ENCODE results near the gene MRGPRX2. TPM values are rescaled to one million over a fixed set of nuclear protein-coding genes. Genes with fewer than 3 reads are reported as not detected.

Gene MRGPRX2
- polyA plus RNA-seq, 3 donors = not detected

- no peaks in the 10 kb centered on the region for H3K27me3 ChIP-seq (ENCODE audit: control insufficient read depth in 2 of 2, insufficient read depth in 2 of 2, low read length in 2 of 2)
- DNase-seq = no peak
- H3K79me2 ChIP-seq (ENCODE audit: insufficient read depth, low read length) = no peaks in the 10 kb centered on the region
- no peak for TF ChIP-seq CTCF (IDR thresholded peaks at IDR 0.05)
- Mint-ChIP-seq H3K4me3 (no peak overlapping the region), H3K27me3 (ENCODE audit: low read depth in 3 of 3) (peaks cover 0 to 9% (median 3%) of the 10 kb centered on the region in 3 donors), H3K4me1 (no peaks in the 10 kb centered on the region), H3K36me3 (no peaks in the 10 kb centered on the region), H3K9me3 (peaks cover 0 to under 1% (median 0%) of the 10 kb centered on the region in 7 donors), H3K27ac (no peak overlapping the region)
- no peaks in the 10 kb centered on the region for H3K36me3 ChIP-seq (replicated peaks in 1 of 2; ENCODE audit: control insufficient read depth in 1 of 2, insufficient read depth in 2 of 2, low read length in 2 of 2)
- no CpG with 5 or more reads among the region's 6 CpGs for WGBS (ENCODE audit: insufficient coverage)
- no peak overlapping the region for H3K4me2 ChIP-seq (replicated peaks; ENCODE audit: extremely low read depth, low read length, poor library complexity, severe bottlenecking)
- no peak overlapping the region for H2AFZ ChIP-seq (ENCODE audit: insufficient read depth, low read depth, low read length, poor library complexity, severe bottlenecking)
- intact Hi-C loops (cut with micrococcal nuclease) = no loop called here
- H4K20me1 ChIP-seq (ENCODE audit: insufficient read depth, low read length) = no peaks in the 10 kb centered on the region
- H3K9ac ChIP-seq (ENCODE audit: insufficient read depth, low read length, poor library complexity, severe bottlenecking) = no peak overlapping the region
- no peaks in the 10 kb centered on the region for H3K9me3 ChIP-seq (replicated peaks in 1 of 2; ENCODE audit: control insufficient read depth in 1 of 2, insufficient read depth in 1 of 2, low read length in 2 of 2)
- H3K4me3 ChIP-seq (replicated peaks in 1 of 3; ENCODE audit: low read depth in 2 of 3, low read length in 3 of 3) = no peak overlapping the region
- H3K27ac ChIP-seq (ENCODE audit: low read depth in 1 of 2, low read length in 2 of 2) = no peak overlapping the region
- no peaks in the 10 kb centered on the region for H3K4me1 ChIP-seq (ENCODE audit: control insufficient read depth in 1 of 2, insufficient read depth in 2 of 2, low read length in 2 of 2)
Measured at GRCh38 chr11:19080579-19080993, 20.1 kb upstream of the MRGPRX2 start.

GRCh38 chr11:19079643-19080440, 19.3 kb upstream of the MRGPRX2 start:
- no peak overlapping the region for H3K4me2 ChIP-seq (replicated peaks; ENCODE audit: extremely low read depth, low read length, poor library complexity, severe bottlenecking)
- H3K79me2 ChIP-seq (ENCODE audit: insufficient read depth, low read length) = no peaks in the 10 kb centered on the region
- no peak for DNase-seq
- H4K20me1 ChIP-seq (ENCODE audit: insufficient read depth, low read length) = no peaks in the 10 kb centered on the region
- H3K27ac Mint-ChIP-seq = no peak overlapping the region
- no peaks in the 10 kb centered on the region for H3K4me1 Mint-ChIP-seq
- intact Hi-C loops (cut with micrococcal nuclease) = no loop called here
- no peak overlapping the region for H3K4me3 Mint-ChIP-seq
- no peaks in the 10 kb centered on the region for H3K9me3 Mint-ChIP-seq
- no peaks in the 10 kb centered on the region for H3K36me3 Mint-ChIP-seq
- H3K27me3 Mint-ChIP-seq (ENCODE audit: low read depth in 3 of 3) = peaks cover 0 to 9% (median 3%) of the 10 kb centered on the region in 3 donors
- H3K27me3 ChIP-seq (ENCODE audit: control insufficient read depth in 2 of 2, insufficient read depth in 2 of 2, low read length in 2 of 2) = no peaks in the 10 kb centered on the region
- WGBS (ENCODE audit: insufficient coverage) = no CpG with 5 or more reads among the region's 6 CpGs
- H3K36me3 ChIP-seq (replicated peaks in 1 of 2; ENCODE audit: control insufficient read depth in 1 of 2, insufficient read depth in 2 of 2, low read length in 2 of 2) = no peaks in the 10 kb centered on the region
- no peak overlapping the region for H3K4me3 ChIP-seq (replicated peaks in 1 of 3; ENCODE audit: low read depth in 2 of 3, low read length in 3 of 3)
- no peaks in the 10 kb centered on the region for H3K4me1 ChIP-seq (ENCODE audit: control insufficient read depth in 1 of 2, insufficient read depth in 2 of 2, low read length in 2 of 2)
- H2AFZ ChIP-seq (ENCODE audit: insufficient read depth, low read depth, low read length, poor library complexity, severe bottlenecking) = no peak overlapping the region
- no peaks in the 10 kb centered on the region for H3K9me3 ChIP-seq (replicated peaks in 1 of 2; ENCODE audit: control insufficient read depth in 1 of 2, insufficient read depth in 1 of 2, low read length in 2 of 2)
- H3K27ac ChIP-seq (ENCODE audit: low read depth in 1 of 2, low read length in 2 of 2) = no peak overlapping the region
- TF ChIP-seq CTCF (IDR thresholded peaks at IDR 0.05) = no peak
- H3K9ac ChIP-seq (ENCODE audit: insufficient read depth, low read length, poor library complexity, severe bottlenecking) = no peak overlapping the region

All from CD14-positive monocyte (primary cell).